GM19238 (cell line): ENCODE measurements around the gene POM121L12.

ENCODE experiments used
- DNase-seq: peaks from one replicate; pipeline ENCODE4 v3.0.0; 2011; ENCODE audit warnings: low spot score; ENCODE audit not compliant: insufficient read length

The POM121L12 gene

DNA sequence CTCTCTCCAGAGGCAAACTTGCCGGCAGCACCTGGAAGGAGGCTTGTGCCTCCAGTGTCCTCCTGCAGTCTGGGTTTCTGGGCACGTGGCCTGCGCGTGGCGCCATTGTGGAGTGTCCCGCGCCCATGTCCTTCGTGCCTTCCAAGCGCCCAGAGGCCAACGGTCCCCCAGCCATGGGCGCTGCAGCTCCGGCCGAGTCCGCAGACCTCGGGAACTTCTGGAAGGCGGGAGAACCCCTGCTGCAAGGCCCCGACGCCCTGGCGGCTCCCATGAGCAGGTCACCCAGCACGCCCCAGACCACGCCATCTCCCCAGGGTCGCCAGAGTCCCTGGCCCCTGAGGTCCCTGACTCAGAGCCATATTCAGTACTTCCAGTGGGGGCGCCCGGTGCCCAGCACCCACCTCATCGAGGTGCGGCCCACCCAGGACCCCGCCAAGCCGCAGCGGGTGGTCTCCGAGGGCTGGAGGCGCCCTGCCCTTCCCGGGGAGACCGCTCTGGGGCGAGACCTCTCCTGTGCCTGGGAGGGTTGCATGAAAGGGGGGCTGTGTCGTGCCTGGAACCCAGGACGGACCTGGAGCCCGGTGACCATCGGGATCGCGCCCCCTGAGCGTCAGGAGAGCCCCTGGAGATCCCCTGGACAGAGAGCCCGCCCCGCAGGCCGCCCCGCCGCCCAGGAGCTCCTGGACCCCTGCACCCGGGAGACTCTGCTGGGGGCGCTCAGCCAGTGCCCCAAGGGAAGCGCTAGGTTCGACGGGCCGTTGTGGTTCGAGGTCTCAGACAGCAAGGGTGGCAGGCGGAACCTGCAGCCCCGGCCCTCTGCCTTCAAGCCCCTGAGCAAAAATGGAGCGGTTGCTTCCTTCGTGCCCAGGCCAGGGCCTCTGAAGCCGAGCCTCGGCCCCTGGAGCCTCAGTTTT, at the start of gene POM121L12:
Gene POM121L12, plus strand, starts transcription at position 135 of the 914 bp plus-strand sequence. Its CDS starts 39 bp downstream, at position 174.
- DNase-seq: no peak

DNA sequence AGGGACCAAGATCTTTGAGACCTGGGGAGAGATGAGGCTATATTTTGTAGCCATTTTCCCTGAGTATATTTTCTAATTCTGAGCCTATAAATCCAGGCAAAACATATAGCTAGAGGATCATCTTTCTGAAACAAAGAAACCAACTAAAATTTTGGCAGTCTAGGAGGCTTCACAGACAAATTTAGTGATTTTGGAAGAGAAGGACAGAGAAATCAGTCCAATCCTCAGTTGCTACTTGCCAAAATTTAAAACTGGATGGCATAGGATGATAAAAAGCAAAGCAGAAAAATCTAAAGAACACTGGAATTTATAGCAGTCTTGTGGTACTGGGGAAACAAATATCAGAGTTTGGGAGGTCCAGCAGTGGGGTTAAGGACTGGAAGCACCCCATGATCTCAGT, 43.4 kb upstream of the POM121L12 start:
- no peak for DNase-seq

DNA sequence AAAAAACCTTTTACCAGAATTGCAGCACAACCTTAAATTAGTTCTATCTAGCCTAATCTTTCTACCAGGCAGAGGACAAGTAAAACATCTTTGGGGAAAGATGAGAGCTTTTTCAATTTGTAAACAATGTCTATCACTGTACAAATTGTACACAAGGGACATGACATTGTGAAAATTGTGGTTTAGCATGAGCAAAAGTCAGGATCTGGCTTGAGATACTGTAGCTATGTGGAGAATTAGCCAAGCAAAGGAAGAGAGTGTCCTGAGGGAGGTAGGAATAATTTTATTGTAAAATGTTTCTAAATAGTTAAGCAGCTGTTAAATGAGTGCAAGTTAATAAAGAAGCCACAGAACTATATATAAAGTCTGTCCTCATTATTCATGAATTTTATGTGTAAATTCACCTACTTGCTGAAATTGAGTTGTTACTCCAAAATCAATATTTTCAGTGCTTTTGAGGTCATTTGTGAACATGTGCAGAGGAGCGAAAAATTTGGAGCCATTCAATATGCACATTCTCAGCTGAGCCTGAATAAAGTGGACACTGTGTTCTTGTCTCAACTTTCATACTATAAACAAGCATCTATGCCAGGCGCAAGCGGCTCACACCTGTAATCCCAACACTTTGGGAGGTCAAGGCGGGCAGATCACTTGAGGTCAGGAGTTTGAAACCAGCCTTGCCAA, 42.8 kb upstream of the POM121L12 start:
- no peak for DNase-seq

DNA sequence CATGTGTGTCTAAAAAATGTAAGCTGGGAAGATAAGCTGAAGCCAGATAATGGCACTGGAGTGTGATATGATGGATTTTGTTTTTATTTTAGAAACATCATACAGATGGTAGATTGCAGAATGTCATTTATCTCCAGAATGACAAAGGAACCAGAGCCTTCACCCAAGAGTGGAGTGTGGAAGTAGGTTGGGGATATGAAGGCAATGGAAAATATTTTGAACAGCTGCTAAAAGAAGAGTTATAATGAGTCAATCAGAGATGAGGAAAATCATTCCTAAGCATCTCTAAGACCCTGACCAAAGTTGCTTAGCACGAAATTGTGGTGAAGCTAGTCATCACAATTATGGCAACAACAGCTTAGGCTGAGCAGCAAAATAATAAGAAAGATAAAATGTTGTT, 39.8 kb upstream of the POM121L12 start:
- DNase-seq: no peak

- DNase-seq: no peak
Observed at GRCh38 chr7:53001221-53001620, 34.2 kb upstream of the POM121L12 start.

DNA sequence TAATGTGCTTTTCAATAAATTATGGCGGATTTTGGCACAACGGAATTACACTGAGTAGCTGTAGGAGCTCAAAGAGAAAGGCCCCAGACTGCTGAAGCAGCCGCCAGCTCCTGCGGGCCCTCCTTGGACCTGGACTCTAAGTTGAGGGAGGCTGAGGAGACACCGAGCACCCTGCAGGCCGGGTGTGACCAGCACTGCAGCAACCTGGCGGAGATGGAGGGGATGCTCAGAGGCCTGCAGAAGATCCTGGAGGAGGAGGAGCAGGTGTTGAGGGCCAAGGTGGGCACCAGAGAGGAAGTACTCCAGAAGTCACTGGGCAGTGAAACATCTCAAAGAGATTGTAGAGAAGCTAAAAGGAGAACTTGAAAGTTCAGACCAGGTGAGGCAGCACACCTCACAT, 33.0 kb upstream of the POM121L12 start:
- no peak for DNase-seq

- DNase-seq: no peak
Observed at GRCh38 chr7:53003653-53004445, 31.6 kb upstream of the POM121L12 start.

GRCh38 chr7:53013925-53014324, 21.5 kb upstream of the POM121L12 start:
- DNase-seq: no peak

DNA sequence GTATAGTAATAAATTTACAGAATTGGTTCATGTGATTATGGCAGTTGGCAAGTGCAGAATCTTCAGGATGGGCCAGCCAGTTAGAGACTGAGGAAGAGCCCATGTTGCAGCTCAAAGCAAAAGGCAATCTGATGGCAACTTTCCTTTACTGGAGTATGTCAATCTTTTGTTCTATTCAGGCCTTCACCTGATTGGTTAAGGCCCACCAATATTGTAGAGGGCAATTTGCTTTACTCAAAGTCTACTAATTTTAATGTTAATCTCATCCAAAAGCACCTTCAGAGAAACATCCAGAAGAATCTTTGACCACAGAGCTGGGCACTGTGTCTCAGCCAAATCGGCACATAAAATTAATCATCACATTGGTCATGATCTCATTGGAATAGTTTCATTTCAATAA, 20.0 kb upstream of the POM121L12 start:
- no peak for DNase-seq

DNA sequence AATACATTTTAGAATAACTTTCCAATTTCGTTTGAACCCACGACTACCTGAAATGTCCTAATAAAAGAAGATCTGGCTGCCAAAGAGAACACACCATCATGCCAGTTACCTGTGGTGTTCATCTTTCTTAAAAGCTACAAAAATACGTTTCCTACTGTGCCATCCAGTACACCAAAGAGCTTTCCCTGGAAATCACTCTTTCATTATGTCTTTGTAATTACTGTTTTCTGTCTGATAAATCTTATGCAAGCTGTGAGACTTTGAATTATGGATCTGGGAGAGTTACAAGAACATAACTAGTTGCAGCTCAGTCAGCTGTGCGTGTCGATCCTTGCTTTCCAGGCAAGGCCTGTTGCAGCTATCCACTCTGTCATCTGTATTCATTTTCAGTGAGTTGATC, 12.5 kb upstream of the POM121L12 start:
- no peak for DNase-seq

GRCh38 chr7:53048638-53049037, 13.2 kb downstream of the POM121L12 start:
- DNase-seq: no peak

DNA sequence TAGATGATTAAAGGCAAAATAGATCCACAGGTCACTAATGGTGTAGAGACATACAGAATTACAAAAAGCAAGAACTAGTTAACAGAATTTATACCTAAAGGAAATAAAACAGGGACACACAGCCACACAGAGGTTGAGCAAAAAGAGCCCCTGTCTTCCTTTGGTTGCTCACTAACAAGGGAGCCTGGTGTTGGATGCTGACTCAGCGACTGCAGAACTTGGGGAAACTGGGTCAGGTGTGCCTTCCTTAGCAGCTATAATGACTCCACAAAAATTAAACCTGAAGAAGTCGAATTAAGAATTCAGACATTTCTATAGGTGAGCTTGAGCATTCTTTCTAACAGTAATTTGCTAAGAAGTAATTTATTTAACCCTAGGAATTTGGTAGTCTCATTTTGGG, 15.0 kb downstream of the POM121L12 start:
- DNase-seq: no peak

DNA sequence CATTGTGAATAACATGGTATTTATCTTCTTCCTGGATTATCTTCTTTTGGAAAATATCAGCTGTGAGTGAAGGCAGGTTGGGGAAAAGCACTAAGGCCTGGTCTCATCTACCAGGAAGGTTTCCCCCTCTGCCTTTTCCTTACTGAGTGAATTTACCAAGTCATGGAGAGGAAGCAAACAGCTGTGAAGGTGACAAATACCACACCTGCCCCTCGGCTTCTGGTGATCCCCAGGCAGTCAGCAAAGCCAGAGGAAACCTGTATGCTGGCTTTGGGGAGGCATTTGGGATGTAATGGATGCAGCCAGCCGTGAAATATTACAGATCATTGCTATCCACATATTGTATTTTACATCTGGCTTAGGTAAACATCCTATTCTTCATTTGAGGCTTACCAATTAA, 24.2 kb downstream of the POM121L12 start:
- no peak for DNase-seq

DNA sequence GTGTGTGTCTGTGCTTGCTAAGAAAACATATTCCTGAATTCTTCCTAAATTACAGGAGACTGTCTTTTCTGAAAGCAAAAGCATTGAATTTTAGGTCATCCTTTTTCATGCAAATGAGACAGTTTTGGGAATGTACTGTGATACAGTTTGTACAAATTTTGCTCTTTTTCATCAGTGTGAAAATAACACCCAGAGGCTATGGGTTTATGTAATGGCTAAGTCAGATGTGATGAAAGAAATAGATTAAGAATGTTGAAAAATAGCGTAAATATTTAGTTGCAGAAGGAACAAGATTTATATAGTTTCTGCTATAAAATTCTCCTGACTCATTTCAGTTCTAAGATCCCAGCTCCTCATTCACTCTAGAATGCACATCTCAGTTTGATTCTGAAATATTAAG, 24.6 kb downstream of the POM121L12 start:
- no peak for DNase-seq

DNA sequence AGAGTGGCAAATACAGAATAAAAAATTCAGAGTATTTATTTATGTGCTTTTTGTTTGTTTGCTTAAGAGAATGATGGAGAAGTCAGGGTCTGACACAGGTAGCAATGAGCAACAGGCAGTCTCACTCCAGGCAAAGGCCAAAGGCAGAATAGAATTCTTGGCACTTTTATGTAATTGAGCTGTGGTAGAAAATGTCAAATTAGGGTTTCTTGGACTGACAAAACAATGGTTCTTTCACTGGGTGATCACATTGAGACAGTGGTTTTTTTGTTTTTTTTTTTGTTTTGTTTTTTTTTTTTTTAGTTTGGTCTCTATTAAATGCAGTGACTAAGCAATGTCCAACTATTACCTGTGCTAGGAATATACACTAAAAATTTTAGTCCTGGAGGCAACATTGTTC, 27.4 kb downstream of the POM121L12 start:
- DNase-seq: no peak

DNA sequence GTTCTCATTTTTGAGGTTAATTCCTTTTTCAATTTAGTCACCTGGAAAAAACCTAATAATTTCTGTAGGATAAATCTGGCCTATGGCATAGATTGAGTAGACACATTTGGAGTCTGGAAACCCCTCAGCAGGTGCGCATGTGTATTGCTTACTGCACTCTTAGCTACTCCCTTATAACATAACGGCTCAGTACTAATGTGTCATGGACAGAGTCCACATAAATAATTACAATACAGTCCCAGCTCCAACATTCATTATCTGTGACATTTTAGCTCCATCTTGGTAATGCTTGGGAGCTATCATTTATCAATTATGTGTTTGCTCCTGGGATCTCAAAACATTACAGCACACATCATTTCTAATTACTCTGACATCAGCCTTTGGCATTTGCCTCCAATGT, 33.2 kb downstream of the POM121L12 start:
- DNase-seq: no peak

- DNase-seq: no peak
Observed at GRCh38 chr7:53070883-53071282, 35.5 kb downstream of the POM121L12 start.
